ENCODE results near the gene PYHIN1. TPM values are rescaled to one million over a fixed set of nuclear protein-coding genes. Genes with fewer than 3 reads are reported as not detected.
"Not testable (repeated sequence)": the region's sequence is repeated elsewhere in the genome, so short reads cannot be mapped to it uniquely, and the experiment has no call there.

The PYHIN1 gene
- total RNA-seq, 1 donor: 35.6 TPM

- Histone ChIP-seq H3K9me3 (ENCODE audit: low read depth, low read length) (no peaks in the 10 kb centered on the region), H3K4me1 (ENCODE audit: insufficient read depth, low read length) (peaks cover 16% of the 10 kb centered on the region), H3K4me3 (ENCODE audit: low read length) (no peak overlapping the region), H3K27me3 (ENCODE audit: insufficient read depth, low read length) (no peaks in the 10 kb centered on the region)
Observed at GRCh38 chr1:158999316-159000069, 68.1 kb downstream of the PYHIN1 start.

- H3K9me3 ChIP-seq (ENCODE audit: low read depth, low read length): no peaks in the 10 kb centered on the region
- no peaks in the 10 kb centered on the region for H3K27me3 ChIP-seq (ENCODE audit: insufficient read depth, low read length)
- H3K4me3 ChIP-seq (ENCODE audit: low read length): no peak overlapping the region
- peaks cover 16% of the 10 kb centered on the region for H3K4me1 ChIP-seq (ENCODE audit: insufficient read depth, low read length)
Observed at GRCh38 chr1:159000070-159000409, 68.7 kb downstream of the PYHIN1 start.

GRCh38 chr1:159000625-159001024 lies 69.3 kb downstream of the PYHIN1 start:
- H3K4me1 ChIP-seq (ENCODE audit: insufficient read depth, low read length): peaks cover 19% of the 10 kb centered on the region
- H3K4me3 ChIP-seq (ENCODE audit: low read length): no peak overlapping the region
- H3K27me3 ChIP-seq (ENCODE audit: insufficient read depth, low read length): no peaks in the 10 kb centered on the region
- H3K9me3 ChIP-seq (ENCODE audit: low read depth, low read length): no peaks in the 10 kb centered on the region

- Histone ChIP-seq H3K9me3 (ENCODE audit: low read depth, low read length) (no peaks in the 10 kb centered on the region), H3K4me3 (ENCODE audit: low read length) (no peak overlapping the region), H3K4me1 (ENCODE audit: insufficient read depth, low read length) (peaks cover 36% of the 10 kb centered on the region), H3K27me3 (ENCODE audit: insufficient read depth, low read length) (no peaks in the 10 kb centered on the region)
Observed at GRCh38 chr1:159005161-159005560, 73.8 kb downstream of the PYHIN1 start.

- Histone ChIP-seq H3K9me3 (ENCODE audit: low read depth, low read length) (no peaks in the 10 kb centered on the region), H3K4me3 (ENCODE audit: low read length) (no peak overlapping the region), H3K4me1 (ENCODE audit: insufficient read depth, low read length) (peaks cover 36% of the 10 kb centered on the region), H3K27me3 (ENCODE audit: insufficient read depth, low read length) (no peaks in the 10 kb centered on the region)
Observed at GRCh38 chr1:159005676-159006075, 74.3 kb downstream of the PYHIN1 start.

GRCh38 chr1:159006210-159006807 lies 75.0 kb downstream of the PYHIN1 start:
- H3K27me3 ChIP-seq (ENCODE audit: insufficient read depth, low read length); H3K4me3 ChIP-seq (ENCODE audit: low read length); H3K9me3 ChIP-seq (ENCODE audit: low read depth, low read length): not testable (repeated sequence)
- peaks cover 36% of the 10 kb centered on the region for H3K4me1 ChIP-seq (ENCODE audit: insufficient read depth, low read length)

- Histone ChIP-seq H3K27me3 (ENCODE audit: insufficient read depth, low read length) (no peaks in the 10 kb centered on the region), H3K4me1 (ENCODE audit: insufficient read depth, low read length) (peaks cover 40% of the 10 kb centered on the region), H3K9me3 (ENCODE audit: low read depth, low read length) (no peaks in the 10 kb centered on the region), H3K4me3 (ENCODE audit: low read length) (no peak overlapping the region)
Observed at GRCh38 chr1:159007726-159008125, 76.4 kb downstream of the PYHIN1 start.

- Histone ChIP-seq H3K9me3 (ENCODE audit: low read depth, low read length) (no peaks in the 10 kb centered on the region), H3K4me3 (ENCODE audit: low read length) (no peak overlapping the region), H3K4me1 (ENCODE audit: insufficient read depth, low read length) (peaks cover 48% of the 10 kb centered on the region), H3K27me3 (ENCODE audit: insufficient read depth, low read length) (no peaks in the 10 kb centered on the region)
Observed at GRCh38 chr1:159008744-159009188, 77.4 kb downstream of the PYHIN1 start.

GRCh38 chr1:159009287-159009686 lies 77.9 kb downstream of the PYHIN1 start:
- Histone ChIP-seq H3K27me3 (ENCODE audit: insufficient read depth, low read length) (no peaks in the 10 kb centered on the region), H3K9me3 (ENCODE audit: low read depth, low read length) (no peaks in the 10 kb centered on the region), H3K4me3 (ENCODE audit: low read length) (peak overlapping the region; percentile 85), H3K4me1 (ENCODE audit: insufficient read depth, low read length) (peaks cover 54% of the 10 kb centered on the region)

- peaks cover 59% of the 10 kb centered on the region for H3K4me1 ChIP-seq (ENCODE audit: insufficient read depth, low read length)
- peak within 1 kb of the TSS; percentile 85 for H3K4me3 ChIP-seq (ENCODE audit: low read length)
- no peaks in the 10 kb centered on the region for H3K27me3 ChIP-seq (ENCODE audit: insufficient read depth, low read length)
- no peaks in the 10 kb centered on the region for H3K9me3 ChIP-seq (ENCODE audit: low read depth, low read length)
Observed at GRCh38 chr1:159009704-159010361, 78.5 kb downstream of the PYHIN1 start, which contains the start of gene IFI16. TSS of gene IFI16 (plus strand) at chr1:159009907. CDS start at chr1:159014681, 4,774 bp downstream.

GRCh38 chr1:159010391-159010790 lies 79.0 kb downstream of the PYHIN1 start:
- Histone ChIP-seq H3K9me3 (ENCODE audit: low read depth, low read length) (no peaks in the 10 kb centered on the region), H3K4me3 (ENCODE audit: low read length) (peak overlapping the region; percentile 85), H3K27me3 (ENCODE audit: insufficient read depth, low read length) (no peaks in the 10 kb centered on the region), H3K4me1 (ENCODE audit: insufficient read depth, low read length) (peaks cover 64% of the 10 kb centered on the region)

- not testable (repeated sequence) for H3K9me3 ChIP-seq (ENCODE audit: low read depth, low read length); H3K27me3 ChIP-seq (ENCODE audit: insufficient read depth, low read length)
- H3K4me3 ChIP-seq (ENCODE audit: low read length): peak overlapping the region; percentile 85
- peaks cover 64% of the 10 kb centered on the region for H3K4me1 ChIP-seq (ENCODE audit: insufficient read depth, low read length)
Observed at GRCh38 chr1:159011001-159011400, 79.6 kb downstream of the PYHIN1 start.

GRCh38 chr1:159011751-159012150 lies 80.4 kb downstream of the PYHIN1 start:
- no peaks in the 10 kb centered on the region for H3K27me3 ChIP-seq (ENCODE audit: insufficient read depth, low read length)
- H3K9me3 ChIP-seq (ENCODE audit: low read depth, low read length): no peaks in the 10 kb centered on the region
- peaks cover 66% of the 10 kb centered on the region for H3K4me1 ChIP-seq (ENCODE audit: insufficient read depth, low read length)
- peak overlapping the region; percentile 85 for H3K4me3 ChIP-seq (ENCODE audit: low read length)

- Histone ChIP-seq H3K9me3 (ENCODE audit: low read depth, low read length) (no peaks in the 10 kb centered on the region), H3K27me3 (ENCODE audit: insufficient read depth, low read length) (no peaks in the 10 kb centered on the region), H3K4me3 (ENCODE audit: low read length) (peak overlapping the region; percentile 85), H3K4me1 (ENCODE audit: insufficient read depth, low read length) (peaks cover 65% of the 10 kb centered on the region)
Observed at GRCh38 chr1:159012495-159012894, 81.1 kb downstream of the PYHIN1 start.

GRCh38 chr1:159014003-159014571 lies 82.7 kb downstream of the PYHIN1 start:
- H3K27me3 ChIP-seq (ENCODE audit: insufficient read depth, low read length): no peaks in the 10 kb centered on the region
- H3K9me3 ChIP-seq (ENCODE audit: low read depth, low read length): no peaks in the 10 kb centered on the region
- no peak overlapping the region for H3K4me3 ChIP-seq (ENCODE audit: low read length)
- H3K4me1 ChIP-seq (ENCODE audit: insufficient read depth, low read length): peaks cover 51% of the 10 kb centered on the region
